Activated CD8-positive, alpha-beta T cell treated with anti-CD3 and anti-CD28 coated beads for 36 hours (primary cell): ENCODE data around the gene COIL. TPM values are rescaled to one million over a fixed set of nuclear protein-coding genes. Genes with fewer than 3 reads are reported as not detected.
A peak's percentile ranks its signal among the peaks of the same experiment; 100 is the strongest.
"Not testable (repeated sequence)": the region's sequence is repeated elsewhere in the genome, so short reads cannot be mapped to it uniquely, and the experiment has no call there.

Source experiments
- ATAC-seq: fragments of 200-7000 bp; cut with Tn5 transposase; one replicate; pipeline ENCODE4 v1.10.0; 2021; ENCODE audit warnings: mild to moderate bottlenecking, moderate library complexity
- CTCF ChIA-PET: fragments of 350-600 bp; sonication (Branson Sonifier 250); formaldehyde crosslinking; loops from one replicate; lab custom pipeline; 2021; ENCODE audit warnings: antibody characterized with exemption; lab: Charles Lee
- POLR2A ChIA-PET: fragments of 350-600 bp; sonication (Branson Sonifier 250); formaldehyde crosslinking; loops from one replicate; lab custom pipeline; 2021; ENCODE audit warnings: antibody characterized with exemption; lab: Charles Lee
- DNase-seq: peaks from one replicate; pipeline ENCODE4 v3.0.0-alpha.2; 2020
- H3K27ac Mint-ChIP-seq: one replicate; pipeline ENCODE4 v1.8.0; 2021; ENCODE audit warnings: mild to moderate bottlenecking, mixed read lengths
- H3K27me3 Mint-ChIP-seq: one replicate; pipeline ENCODE4 v1.8.0; 2021; ENCODE audit warnings: mixed read lengths
- H3K36me3 Mint-ChIP-seq: one replicate; pipeline ENCODE4 v1.8.0; 2021; ENCODE audit warnings: low read depth, mixed read lengths
- H3K4me1 Mint-ChIP-seq: one replicate; pipeline ENCODE4 v1.8.0; 2021; ENCODE audit warnings: low read depth, mixed read lengths
- H3K4me3 Mint-ChIP-seq: one replicate; pipeline ENCODE4 v1.8.0; 2021; ENCODE audit warnings: mild to moderate bottlenecking, moderate library complexity, mixed read lengths
- H3K9me3 Mint-ChIP-seq: one replicate; pipeline ENCODE4 v1.8.0; 2021; ENCODE audit warnings: mixed read lengths
- intact Hi-C: fragments of 100-400 bp; cut with micrococcal nuclease; formaldehyde crosslinking; loops from one replicate; pipeline ENCODE4 v1.10.0; 2022
- total RNA-seq, 2 experiments: library from RNA; stranded (reverse); gene quantifications; one replicate each; pipeline ENCODE4 v1.2.3, GENCODE V29; 2021
- TF ChIP-seq, protein P1 (sequence below): fragments of 200-600 bp; IDR thresholded peaks from one replicate; pipeline ENCODE4 v1.8.0; 2022; ENCODE audit warnings: antibody characterized with exemption, mild to moderate bottlenecking

The COIL gene
- total RNA-seq, 2 experiments from 2014 or later: 19.5 to 20.8 TPM

DNA sequence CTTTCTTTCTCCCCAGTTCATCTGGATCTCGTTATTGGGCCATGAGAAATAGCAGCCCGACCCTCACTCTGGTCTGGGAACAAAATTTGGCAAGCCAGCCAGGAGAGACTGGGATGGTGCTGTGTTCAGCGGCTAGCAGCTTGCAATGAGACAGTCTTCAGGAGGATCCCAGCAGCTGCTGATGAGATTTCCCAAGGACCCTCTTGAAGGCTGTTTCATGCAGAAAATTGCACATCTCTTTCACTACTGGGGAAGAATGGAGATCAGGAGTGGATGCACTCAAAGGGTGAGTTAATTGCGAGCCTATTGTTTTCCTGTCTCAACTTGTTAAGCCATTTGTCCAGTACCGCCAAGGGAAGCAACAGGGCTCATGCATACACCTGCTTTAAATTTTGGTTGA is 5.5 kb upstream of the COIL start:
- intact Hi-C loops: no loop called here
- no peak for DNase-seq
- Mint-ChIP-seq H3K4me3 (no peak overlapping the region), H3K27ac (no peak overlapping the region), H3K4me1 (no peaks in the 10 kb centered on the region), H3K27me3 (no peaks in the 10 kb centered on the region), H3K9me3 (no peaks in the 10 kb centered on the region), H3K36me3 (no peaks in the 10 kb centered on the region)
- POLR2A ChIA-PET: interaction anchor here (1.1 kb wide), 1 partner anchor 9 kb away, joined by 3 read pairs; no protein-coding TSS in a partner anchor
- no peak for ATAC-seq
- TF ChIP-seq, protein P1, sequence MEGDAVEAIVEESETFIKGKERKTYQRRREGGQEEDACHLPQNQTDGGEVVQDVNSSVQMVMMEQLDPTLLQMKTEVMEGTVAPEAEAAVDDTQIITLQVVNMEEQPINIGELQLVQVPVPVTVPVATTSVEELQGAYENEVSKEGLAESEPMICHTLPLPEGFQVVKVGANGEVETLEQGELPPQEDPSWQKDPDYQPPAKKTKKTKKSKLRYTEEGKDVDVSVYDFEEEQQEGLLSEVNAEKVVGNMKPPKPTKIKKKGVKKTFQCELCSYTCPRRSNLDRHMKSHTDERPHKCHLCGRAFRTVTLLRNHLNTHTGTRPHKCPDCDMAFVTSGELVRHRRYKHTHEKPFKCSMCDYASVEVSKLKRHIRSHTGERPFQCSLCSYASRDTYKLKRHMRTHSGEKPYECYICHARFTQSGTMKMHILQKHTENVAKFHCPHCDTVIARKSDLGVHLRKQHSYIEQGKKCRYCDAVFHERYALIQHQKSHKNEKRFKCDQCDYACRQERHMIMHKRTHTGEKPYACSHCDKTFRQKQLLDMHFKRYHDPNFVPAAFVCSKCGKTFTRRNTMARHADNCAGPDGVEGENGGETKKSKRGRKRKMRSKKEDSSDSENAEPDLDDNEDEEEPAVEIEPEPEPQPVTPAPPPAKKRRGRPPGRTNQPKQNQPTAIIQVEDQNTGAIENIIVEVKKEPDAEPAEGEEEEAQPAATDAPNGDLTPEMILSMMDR: no peak
- CTCF ChIA-PET: interaction anchor here (3.2 kb wide), 1 partner anchor 146 kb away, joined by 12 read pairs; no protein-coding TSS in a partner anchor

DNA sequence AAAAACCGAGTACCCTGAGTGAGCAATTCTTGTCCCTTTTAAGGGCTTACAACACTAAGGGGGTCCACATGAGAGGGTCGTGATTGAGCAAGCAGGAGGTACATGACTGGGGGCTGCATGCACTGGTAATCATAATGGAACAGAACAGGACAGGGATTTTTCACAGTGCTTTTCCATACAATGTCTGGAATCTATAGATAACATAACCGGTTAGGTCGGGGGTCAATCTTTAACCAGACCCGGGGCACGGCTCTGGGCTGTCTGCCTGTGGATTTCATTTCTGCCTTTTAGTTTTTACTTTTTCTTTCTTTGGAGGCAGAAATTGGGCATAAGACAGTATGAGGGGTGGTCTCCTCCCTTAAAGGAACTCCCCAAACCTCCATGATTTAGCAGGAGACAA is 4.8 kb upstream of the COIL start:
- H3K27ac Mint-ChIP-seq, ATAC-seq, H3K4me3 Mint-ChIP-seq, H3K9me3 Mint-ChIP-seq, CTCF ChIA-PET, intact Hi-C loops, H3K36me3 Mint-ChIP-seq, H3K4me1 Mint-ChIP-seq, DNase-seq, H3K27me3 Mint-ChIP-seq: not testable (repeated sequence)
- POLR2A ChIA-PET: interaction anchor here (1.1 kb wide), 1 partner anchor 10 kb away, joined by 3 read pairs; no protein-coding TSS in a partner anchor

DNA sequence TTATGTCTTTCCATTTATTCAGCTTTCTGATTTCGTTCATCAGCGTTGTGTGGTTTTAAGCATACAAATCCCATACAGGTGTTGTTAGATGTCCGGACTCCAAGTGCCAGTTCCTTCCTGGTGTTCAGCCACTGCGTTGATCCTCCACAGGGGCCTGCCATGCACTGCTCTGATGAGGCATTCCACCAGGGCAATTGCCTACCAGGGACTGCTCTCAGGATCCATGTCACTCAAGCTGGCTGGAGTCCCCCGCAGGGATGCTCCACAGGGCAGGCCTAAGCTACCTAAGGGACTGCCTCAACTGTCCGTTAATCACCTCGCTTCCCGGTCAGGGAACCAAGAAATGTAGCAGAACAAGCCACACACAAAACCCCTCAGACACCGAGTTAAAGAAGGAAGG is 4.4 kb upstream of the COIL start:
- H3K4me3 Mint-ChIP-seq, intact Hi-C loops: not testable (repeated sequence)

DNA sequence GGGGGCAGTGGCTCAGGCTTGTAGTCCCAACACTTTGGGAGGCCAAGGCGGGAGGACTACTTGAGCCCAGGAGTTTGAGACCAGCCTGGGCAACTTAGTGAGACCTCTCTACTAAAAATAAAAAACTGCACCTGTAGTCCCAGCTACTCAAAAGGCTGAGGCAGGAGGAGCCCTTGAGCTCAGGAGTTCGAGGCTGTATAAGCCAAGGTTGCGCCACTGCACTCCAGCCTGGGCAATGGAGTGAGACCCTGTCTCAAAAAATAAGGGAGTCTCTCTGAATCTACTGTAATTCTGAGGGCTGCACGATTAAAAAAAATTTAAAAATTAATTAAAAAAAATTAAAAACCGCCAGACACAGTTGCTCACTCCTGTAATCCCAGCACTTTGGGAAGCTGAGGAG is 3.9 kb downstream of the COIL start:
- Mint-ChIP-seq H3K27ac (no peak overlapping the region), H3K9me3 (no peaks in the 10 kb centered on the region), H3K27me3 (no peaks in the 10 kb centered on the region), H3K4me1 (peaks cover 29% of the 10 kb centered on the region), H3K36me3 (peaks cover 2% of the 10 kb centered on the region), H3K4me3 (no peak overlapping the region)
- intact Hi-C loops: no loop called here
- ChIA-PET POLR2A (no interaction called here), CTCF (no interaction called here)
- ATAC-seq (no peak), DNase-seq (no peak)
- TF ChIP-seq, protein P1: no peak

More for the DNA sequence above, 4.4 kb upstream of the COIL start:
- POLR2A ChIA-PET: interaction anchor here (1.1 kb wide), 1 partner anchor 10 kb away, joined by 3 read pairs; no protein-coding TSS in a partner anchor
- H3K4me1 Mint-ChIP-seq, H3K27ac Mint-ChIP-seq, CTCF ChIA-PET, DNase-seq, H3K9me3 Mint-ChIP-seq, H3K27me3 Mint-ChIP-seq, ATAC-seq, H3K36me3 Mint-ChIP-seq: not testable (repeated sequence)

DNA sequence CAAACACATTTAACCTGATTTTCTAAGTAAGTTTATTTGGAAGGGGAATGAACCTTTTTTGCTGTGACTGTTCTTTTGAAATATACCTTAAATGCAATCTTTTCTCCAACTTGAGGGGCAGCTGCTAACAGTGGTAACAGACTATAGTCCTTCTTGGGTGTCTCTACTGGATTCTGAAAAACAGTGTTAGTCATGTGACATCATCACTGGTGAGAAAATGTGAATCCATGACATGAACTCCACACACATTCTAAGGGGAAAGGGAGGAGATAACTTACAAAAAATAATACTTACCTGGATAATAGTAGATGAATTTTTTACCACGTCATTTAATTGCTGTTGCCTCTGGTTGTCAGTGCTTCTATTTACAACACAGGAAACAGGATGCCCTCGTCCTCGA is 11.3 kb downstream of the COIL start:
- H3K4me3 Mint-ChIP-seq: no peak overlapping the region
- DNase-seq (no peak), ATAC-seq (no peak)
- peaks cover 11% of the 10 kb centered on the region for H3K4me1 Mint-ChIP-seq
- H3K27ac Mint-ChIP-seq: peak overlapping the region; percentile 5
- ChIA-PET CTCF (interaction anchor here (0.7 to 1.0 kb wide), 2 partner anchors 10 to 330 kb away, joined by 3 to 5 read pairs; no protein-coding TSS in a partner anchor), POLR2A (no interaction called here)
- TF ChIP-seq, protein P1: no peak
- intact Hi-C loops: no loop called here
- no peaks in the 10 kb centered on the region for H3K9me3 Mint-ChIP-seq
- peaks cover 24% of the 10 kb centered on the region for H3K36me3 Mint-ChIP-seq
- H3K27me3 Mint-ChIP-seq: no peaks in the 10 kb centered on the region

DNA sequence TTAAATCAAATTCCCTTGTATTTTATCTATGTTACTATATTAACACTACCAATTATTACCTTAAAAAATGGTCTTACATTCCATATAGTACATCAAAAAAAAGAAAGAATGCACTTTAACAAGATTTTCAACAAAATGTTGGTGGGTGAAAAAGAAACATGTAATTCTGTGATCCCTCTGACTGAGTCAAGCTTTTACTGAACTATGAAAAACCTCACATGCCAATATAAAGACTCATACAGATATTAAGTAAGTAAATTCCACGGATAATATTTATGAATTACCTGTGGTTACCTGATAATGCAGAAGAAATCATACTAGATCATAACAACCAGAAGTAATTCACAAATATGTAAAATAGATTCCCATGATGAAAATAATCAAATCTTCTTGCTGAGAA is 12.4 kb downstream of the COIL start:
- TF ChIP-seq, protein P1: no peak
- no peaks in the 10 kb centered on the region for H3K9me3 Mint-ChIP-seq
- DNase-seq (no peak), ATAC-seq (no peak)
- intact Hi-C loops: no loop called here
- peaks cover 10% of the 10 kb centered on the region for H3K4me1 Mint-ChIP-seq
- no peaks in the 10 kb centered on the region for H3K27me3 Mint-ChIP-seq
- CTCF ChIA-PET: no interaction called here
- H3K36me3 Mint-ChIP-seq: peaks cover 30% of the 10 kb centered on the region
- H3K4me3 Mint-ChIP-seq: no peak overlapping the region
- H3K27ac Mint-ChIP-seq: no peak overlapping the region
- POLR2A ChIA-PET: interaction anchor here (1.4 kb wide), 1 partner anchor 35 kb away, joined by 3 read pairs; the partner anchor contains the start of gene TRIM25
